Stimulated activated effector memory CD8-positive, alpha-beta T cell treated with anti-CD3 and anti-CD28 coated beads, Interleukin-12 subunit alpha, Interleukin-12 subunit beta, amount 100 ng/mL, for 72 hours (primary cell): ENCODE results near the gene ADAMTS2.

ENCODE experiments used
- ATAC-seq: fragments of 150-1000 bp; cut with Tn5 transposase; 2 replicates; pipeline ENCODE4 v1.10.0; 2021
- DNase-seq, 2 donors: peaks; one replicate each; pipeline ENCODE4 v3.0.0; 2021 to 2022; ENCODE audit warnings: low spot score in 2 of 2
- H3K27ac Mint-ChIP-seq: one replicate; pipeline ENCODE4 v1.8.0; 2022; ENCODE audit warnings: mild to moderate bottlenecking, mixed read lengths
- H3K36me3 Mint-ChIP-seq: one replicate; pipeline ENCODE4 v1.8.0; 2022; ENCODE audit warnings: mild to moderate bottlenecking, mixed read lengths
- H3K4me1 Mint-ChIP-seq: one replicate; pipeline ENCODE4 v1.8.0; 2022; ENCODE audit warnings: mixed read lengths
- H3K4me3 Mint-ChIP-seq: one replicate; pipeline ENCODE4 v1.8.0; 2022; ENCODE audit warnings: mild to moderate bottlenecking, mixed read lengths
- H3K9me3 Mint-ChIP-seq: one replicate; pipeline ENCODE4 v1.8.0; 2022; ENCODE audit warnings: mixed read lengths

The ADAMTS2 gene

DNA sequence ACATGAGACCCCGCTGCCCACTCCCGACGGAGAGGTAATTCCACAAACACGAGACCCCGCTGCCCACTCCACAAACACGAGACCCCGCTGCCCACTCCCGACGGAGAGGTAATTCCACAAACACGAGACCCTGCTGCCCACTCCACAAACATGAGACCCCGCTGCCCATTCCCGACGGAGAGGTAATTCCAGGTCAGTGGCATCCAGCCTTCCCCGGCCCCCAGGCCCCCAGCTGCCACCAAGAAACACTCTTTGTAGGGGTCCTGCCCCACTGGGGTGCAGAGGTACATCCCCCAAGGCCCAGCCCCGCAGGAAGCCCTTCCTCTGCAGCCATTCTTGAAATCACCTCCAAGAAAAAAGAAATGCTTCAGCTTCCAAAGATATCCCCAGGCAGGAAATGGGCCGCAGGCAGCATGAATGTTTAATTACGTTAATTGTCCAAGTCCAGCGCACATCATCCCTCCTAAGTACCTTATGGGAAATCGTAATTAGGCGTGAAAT lies 115.9 kb downstream of the ADAMTS2 start:
- DNase-seq (no peak), ATAC-seq (no peak)
- Mint-ChIP-seq H3K27ac (no peak overlapping the region), H3K4me1 (no peaks in the 10 kb centered on the region), H3K4me3 (no peak overlapping the region), H3K9me3 (no peaks in the 10 kb centered on the region), H3K36me3 (no peaks in the 10 kb centered on the region)

DNA sequence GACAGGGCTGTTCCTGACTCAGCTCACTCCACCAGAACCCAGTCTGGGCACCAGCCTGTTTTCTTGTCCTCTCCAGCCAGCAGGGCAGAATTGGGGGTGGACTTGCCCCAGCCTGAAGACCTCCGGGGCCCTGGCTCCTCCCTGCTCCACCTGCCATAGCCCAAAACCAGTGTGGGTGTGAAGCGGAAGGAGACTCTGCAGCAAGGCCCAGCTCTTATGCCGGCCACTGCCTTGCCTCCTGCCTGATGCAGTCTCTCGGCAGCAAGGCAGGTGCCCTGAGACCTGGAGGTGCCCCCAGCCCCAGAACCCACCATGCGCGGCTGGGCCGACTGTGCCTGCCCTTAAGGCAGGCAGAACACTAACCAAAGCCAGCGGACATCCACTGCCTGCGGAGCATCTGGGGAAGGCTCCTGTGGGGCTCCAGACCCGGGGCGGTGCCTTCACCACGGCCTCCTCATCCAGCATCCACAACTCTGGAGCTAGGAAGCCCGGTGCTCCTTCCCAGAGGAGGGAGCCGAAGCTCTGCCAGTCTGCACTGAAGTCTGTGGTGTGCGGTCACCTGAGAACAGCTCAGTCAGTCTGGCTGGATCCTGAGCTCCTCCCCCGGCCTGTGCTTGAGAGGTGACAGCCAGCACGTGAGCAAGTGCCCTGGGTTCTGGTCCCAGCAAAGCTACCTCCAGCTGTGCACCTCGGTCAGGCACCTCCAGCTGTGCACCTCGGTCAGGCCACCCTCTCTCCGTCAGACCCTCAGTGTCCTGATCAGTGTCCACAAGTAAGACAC lies 116.7 kb downstream of the ADAMTS2 start:
- no peaks in the 10 kb centered on the region for H3K36me3 Mint-ChIP-seq
- no peaks in the 10 kb centered on the region for H3K4me1 Mint-ChIP-seq
- H3K4me3 Mint-ChIP-seq, result no peak overlapping the region
- ATAC-seq (no peak), DNase-seq (no peak)
- no peaks in the 10 kb centered on the region for H3K9me3 Mint-ChIP-seq
- no peak overlapping the region for H3K27ac Mint-ChIP-seq

DNA sequence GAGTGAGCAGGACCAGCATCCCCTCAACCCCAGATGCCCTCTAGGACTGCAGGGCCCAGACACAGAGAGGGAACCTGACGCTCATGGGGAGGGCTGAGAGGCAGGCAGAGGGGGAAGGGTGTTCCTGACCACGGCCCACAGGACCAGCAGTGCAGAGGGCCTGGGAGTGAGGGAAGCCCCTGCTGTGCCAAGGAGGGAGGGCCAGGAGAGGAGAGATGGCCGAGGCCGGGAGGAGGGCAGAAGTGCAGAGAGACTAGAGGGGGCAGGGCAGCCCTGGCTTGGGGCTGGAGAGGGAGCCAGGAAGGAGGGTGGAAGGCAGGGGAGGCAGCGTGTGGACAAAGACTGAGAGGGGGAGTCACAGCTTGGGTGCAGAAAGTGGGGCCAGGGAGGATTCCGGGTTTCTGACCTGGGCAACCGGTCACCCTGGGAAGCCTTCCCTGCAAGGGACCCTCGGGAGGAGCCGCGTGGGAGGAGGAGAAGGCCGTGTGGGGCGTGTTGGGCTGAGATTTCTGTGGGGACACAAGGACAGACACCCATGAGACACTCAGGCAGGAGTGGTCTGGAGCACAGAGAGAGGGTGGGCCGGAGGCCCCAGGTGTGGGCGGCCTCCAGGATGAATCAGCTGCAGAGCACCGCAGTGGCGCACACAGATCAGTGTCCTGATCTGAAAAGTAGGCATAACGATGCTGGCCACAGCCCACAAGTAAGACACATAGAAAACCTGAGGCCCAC lies 117.5 kb downstream of the ADAMTS2 start:
- Mint-ChIP-seq H3K4me3 (no peak overlapping the region), H3K27ac (no peak overlapping the region), H3K36me3 (no peaks in the 10 kb centered on the region), H3K9me3 (no peaks in the 10 kb centered on the region), H3K4me1 (no peaks in the 10 kb centered on the region)
- peak; percentile 36 for ATAC-seq
- DNase-seq, result no peak

GRCh38 chr5:179227229-179227579 lies 118.1 kb downstream of the ADAMTS2 start:
- no peaks in the 10 kb centered on the region for H3K4me1 Mint-ChIP-seq
- no peak overlapping the region for H3K27ac Mint-ChIP-seq
- ATAC-seq (peak; percentile 14), DNase-seq (no peak)
- no peaks in the 10 kb centered on the region for H3K9me3 Mint-ChIP-seq
- no peaks in the 10 kb centered on the region for H3K36me3 Mint-ChIP-seq
- no peak overlapping the region for H3K4me3 Mint-ChIP-seq

- H3K4me3 Mint-ChIP-seq, result no peak overlapping the region
Observed at GRCh38 chr5:179226696-179227095, 118.6 kb downstream of the ADAMTS2 start.

DNA sequence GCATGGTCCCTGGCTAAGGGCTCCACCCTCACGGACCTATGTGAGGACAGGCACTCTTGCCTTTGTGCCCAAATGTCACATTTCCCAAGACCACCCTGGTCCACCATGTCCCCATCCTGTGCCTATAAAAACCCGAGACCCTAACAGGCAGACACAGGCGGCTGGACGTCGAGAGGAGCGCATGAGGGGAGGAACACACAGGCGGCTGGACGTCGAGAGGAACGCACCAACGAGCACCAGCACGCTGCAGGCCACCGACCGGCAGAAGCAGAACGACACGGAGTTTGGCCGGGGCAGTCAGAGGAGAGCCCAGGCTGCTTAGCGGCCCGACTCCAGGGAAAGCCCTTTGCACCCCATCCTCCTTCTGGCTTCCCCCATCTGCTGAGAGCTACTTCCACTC lies 119.9 kb downstream of the ADAMTS2 start:
- H3K4me3 Mint-ChIP-seq, result no peak overlapping the region
- DNase-seq (no peak), ATAC-seq (no peak)
- H3K4me1 Mint-ChIP-seq, result no peaks in the 10 kb centered on the region
- H3K9me3 Mint-ChIP-seq, result no peaks in the 10 kb centered on the region
- no peaks in the 10 kb centered on the region for H3K36me3 Mint-ChIP-seq
- no peak overlapping the region for H3K27ac Mint-ChIP-seq

More at GRCh38 chr5:179226696-179227095, 118.6 kb downstream of the ADAMTS2 start:
- Mint-ChIP-seq H3K4me1 (no peaks in the 10 kb centered on the region), H3K27ac (no peak overlapping the region), H3K36me3 (no peaks in the 10 kb centered on the region), H3K9me3 (no peaks in the 10 kb centered on the region)
- no peak for DNase-seq
- no peak for ATAC-seq

- Mint-ChIP-seq H3K36me3 (no peaks in the 10 kb centered on the region), H3K4me1 (no peaks in the 10 kb centered on the region), H3K4me3 (no peak overlapping the region), H3K27ac (no peak overlapping the region), H3K9me3 (no peaks in the 10 kb centered on the region)
- no peak for DNase-seq
- ATAC-seq, result no peak
Observed at GRCh38 chr5:179224741-179225140, 120.5 kb downstream of the ADAMTS2 start.

DNA sequence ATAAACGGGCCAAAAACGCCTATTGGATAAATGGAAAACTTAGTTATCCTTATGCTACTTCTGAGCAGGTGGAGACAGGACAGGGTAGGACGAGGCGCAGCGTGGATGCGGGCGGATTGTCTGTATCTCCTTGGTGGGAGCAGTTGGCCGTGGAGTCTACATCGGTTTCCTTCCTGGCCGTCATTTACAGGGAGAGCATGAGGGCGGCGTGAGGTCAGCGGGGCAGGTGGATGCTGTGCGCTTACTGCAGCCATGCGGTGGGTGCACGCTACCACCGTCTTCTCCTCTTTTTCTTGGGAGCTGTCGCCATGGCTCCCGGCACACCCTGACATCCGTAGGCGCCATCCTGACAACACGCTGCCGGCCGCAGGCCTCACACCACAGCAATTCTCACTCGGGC lies 121.3 kb downstream of the ADAMTS2 start:
- no peak overlapping the region for H3K4me3 Mint-ChIP-seq
- H3K36me3 Mint-ChIP-seq, result no peaks in the 10 kb centered on the region
- no peaks in the 10 kb centered on the region for H3K4me1 Mint-ChIP-seq
- DNase-seq (no peak), ATAC-seq (no peak)
- H3K27ac Mint-ChIP-seq, result no peak overlapping the region
- no peaks in the 10 kb centered on the region for H3K9me3 Mint-ChIP-seq

- Mint-ChIP-seq H3K4me1 (no peaks in the 10 kb centered on the region), H3K27ac (no peak overlapping the region), H3K4me3 (no peak overlapping the region), H3K9me3 (no peaks in the 10 kb centered on the region), H3K36me3 (no peaks in the 10 kb centered on the region)
- DNase-seq (no peak), ATAC-seq (no peak)
Observed at GRCh38 chr5:179223528-179223927, 121.7 kb downstream of the ADAMTS2 start.

- DNase-seq (no peak), ATAC-seq (no peak)
- Mint-ChIP-seq H3K36me3 (no peaks in the 10 kb centered on the region), H3K4me3 (no peak overlapping the region), H3K27ac (no peak overlapping the region), H3K4me1 (no peaks in the 10 kb centered on the region), H3K9me3 (no peaks in the 10 kb centered on the region)
Observed at GRCh38 chr5:179222246-179223017, 122.8 kb downstream of the ADAMTS2 start.

GRCh38 chr5:179221877-179222220 lies 123.4 kb downstream of the ADAMTS2 start:
- Mint-ChIP-seq H3K27ac (no peak overlapping the region), H3K4me1 (no peaks in the 10 kb centered on the region), H3K4me3 (no peak overlapping the region), H3K36me3 (no peaks in the 10 kb centered on the region), H3K9me3 (no peaks in the 10 kb centered on the region)
- DNase-seq (no peak), ATAC-seq (no peak)

- H3K27ac Mint-ChIP-seq, result no peak overlapping the region
- no peaks in the 10 kb centered on the region for H3K4me1 Mint-ChIP-seq
- H3K36me3 Mint-ChIP-seq, result no peaks in the 10 kb centered on the region
- DNase-seq (no peak), ATAC-seq (no peak)
- no peaks in the 10 kb centered on the region for H3K9me3 Mint-ChIP-seq
- no peak overlapping the region for H3K4me3 Mint-ChIP-seq
Observed at GRCh38 chr5:179221196-179221876, 123.9 kb downstream of the ADAMTS2 start.

GRCh38 chr5:179220716-179221115 lies 124.5 kb downstream of the ADAMTS2 start:
- H3K27ac Mint-ChIP-seq, result no peak overlapping the region
- no peaks in the 10 kb centered on the region for H3K4me1 Mint-ChIP-seq
- H3K36me3 Mint-ChIP-seq, result no peaks in the 10 kb centered on the region
- no peak for ATAC-seq
- H3K9me3 Mint-ChIP-seq, result no peaks in the 10 kb centered on the region
- H3K4me3 Mint-ChIP-seq, result no peak overlapping the region
- no peak for DNase-seq

GRCh38 chr5:179219661-179220620 lies 125.3 kb downstream of the ADAMTS2 start:
- Mint-ChIP-seq H3K4me3 (no peak overlapping the region), H3K4me1 (no peaks in the 10 kb centered on the region), H3K9me3 (no peaks in the 10 kb centered on the region), H3K27ac (no peak overlapping the region), H3K36me3 (no peaks in the 10 kb centered on the region)
- DNase-seq (no peak), ATAC-seq (peak; percentile 4)
